ENCODE data around the gene KIRREL3.

The KIRREL3 gene

DNA sequence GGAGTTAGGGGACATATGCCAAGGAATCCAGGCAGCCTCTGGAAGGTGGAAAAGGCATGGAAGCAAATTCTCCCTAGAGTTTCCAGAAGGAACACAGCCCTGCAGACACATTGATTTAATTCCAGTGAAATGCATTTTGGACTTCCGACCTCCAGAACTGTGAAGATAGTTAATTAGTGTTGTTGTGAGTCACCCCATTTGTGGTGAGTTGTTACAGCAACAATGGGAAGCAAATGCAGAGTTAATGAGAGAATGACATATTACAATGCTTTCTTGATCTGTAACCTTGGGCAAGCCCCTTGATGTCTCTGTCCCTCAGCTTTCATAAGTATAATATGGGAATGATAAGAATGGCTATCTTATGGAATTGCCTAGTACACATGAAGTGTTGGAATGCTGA, 178.7 kb downstream of the KIRREL3 start:
- no peak for DNase-seq

DNA sequence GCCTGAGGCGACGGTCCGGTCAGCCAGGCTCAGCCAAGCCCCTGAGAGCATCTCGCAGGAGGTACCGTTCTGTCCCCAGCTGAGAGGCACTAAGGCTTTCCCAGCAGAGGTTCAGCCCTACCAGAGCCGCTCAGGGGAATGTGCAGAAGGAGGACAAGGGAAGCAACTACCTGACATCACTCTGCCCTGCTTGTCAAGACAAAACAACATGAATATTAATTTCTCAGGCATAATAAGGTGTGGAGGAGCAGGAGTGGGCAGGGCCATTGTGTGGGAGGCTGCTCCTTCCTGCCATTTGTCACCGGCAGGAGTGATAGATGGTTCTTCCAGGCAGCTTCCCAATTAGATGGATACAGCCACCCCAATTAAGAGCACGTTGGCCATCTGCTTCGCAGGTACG, 181.4 kb downstream of the KIRREL3 start:
- DNase-seq = no peak

DNA sequence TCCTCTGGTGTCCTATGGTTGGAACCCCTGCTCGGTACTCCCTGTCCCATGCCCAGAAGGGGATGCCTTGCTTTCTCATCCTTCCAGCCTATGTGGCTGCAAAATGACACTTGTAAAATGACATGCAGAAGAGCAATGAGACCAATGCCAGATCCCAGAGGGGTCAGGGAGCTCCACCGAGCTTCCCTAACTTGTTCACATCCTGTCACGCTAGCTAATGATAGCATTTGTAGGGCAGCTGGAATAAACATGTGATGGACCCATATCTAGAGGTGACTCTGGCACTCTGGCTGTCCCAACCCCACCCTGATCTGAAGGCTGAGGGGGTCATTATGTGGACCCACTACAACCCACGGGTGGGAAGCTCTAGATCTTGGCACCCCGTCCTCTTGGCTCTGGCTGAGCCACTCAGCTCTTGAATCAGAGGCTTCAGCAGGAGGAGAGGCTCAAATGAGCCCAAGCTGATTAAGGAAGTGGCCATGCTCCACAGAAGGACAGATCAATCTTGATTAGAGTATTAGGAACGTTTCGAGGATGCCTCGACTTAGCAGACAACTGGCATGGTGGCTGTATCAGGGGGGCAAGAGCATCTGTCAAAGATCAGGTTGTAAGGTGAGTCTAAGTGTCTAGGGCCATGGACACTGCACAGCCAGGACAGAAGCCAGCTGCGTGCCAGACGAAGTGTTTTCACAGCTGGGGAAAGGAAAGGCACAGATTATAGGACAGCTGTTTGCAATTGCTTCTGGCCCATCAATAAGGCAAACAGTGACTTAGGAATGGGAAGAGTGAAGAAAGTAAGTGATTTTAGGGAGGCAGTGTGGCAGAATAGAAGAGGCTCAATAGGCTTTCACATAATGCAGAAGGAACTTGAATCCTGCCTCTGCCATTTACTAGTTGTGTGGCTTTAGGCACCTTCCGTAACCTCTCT, 182.8 kb downstream of the KIRREL3 start:
- DNase-seq = no peak

DNA sequence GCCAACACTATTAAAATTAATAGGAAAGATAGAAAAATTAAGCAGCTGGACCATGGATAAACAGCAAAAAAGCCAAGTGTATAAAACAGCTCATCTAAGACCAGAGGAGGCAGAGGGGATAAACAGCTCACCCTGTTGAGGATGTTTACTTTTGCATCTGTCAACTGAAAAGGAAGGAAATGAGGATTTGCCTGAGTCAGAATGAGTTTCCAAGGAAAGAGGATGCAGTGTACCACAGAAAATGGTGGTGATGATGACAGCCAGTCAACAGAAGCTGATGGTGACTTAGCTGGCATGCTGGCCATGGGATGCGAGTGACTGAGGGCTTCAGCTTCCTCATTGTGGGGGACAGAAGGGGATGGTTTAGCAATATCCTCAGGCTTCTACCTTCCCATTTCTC, 183.5 kb downstream of the KIRREL3 start:
- DNase-seq = no peak

DNA sequence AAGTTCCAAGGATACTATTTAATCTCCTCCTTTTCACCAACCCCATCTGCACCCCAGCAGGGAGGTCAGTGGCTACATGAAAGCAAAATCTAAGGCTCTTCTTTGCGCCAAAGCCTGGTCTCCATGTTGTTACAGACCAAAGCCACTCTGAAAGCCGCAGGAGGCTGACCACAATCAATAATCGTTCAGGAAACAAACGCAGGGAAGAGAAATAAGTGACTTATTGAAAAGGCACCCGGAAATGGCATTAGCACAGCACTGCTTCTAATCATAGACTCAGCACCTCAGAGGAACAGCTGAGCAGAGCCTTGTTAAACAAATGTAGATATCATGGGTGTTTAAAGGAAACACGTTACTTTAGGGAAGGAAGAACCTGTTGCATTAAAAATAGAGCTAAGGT, 183.9 kb downstream of the KIRREL3 start:
- no peak for DNase-seq

DNA sequence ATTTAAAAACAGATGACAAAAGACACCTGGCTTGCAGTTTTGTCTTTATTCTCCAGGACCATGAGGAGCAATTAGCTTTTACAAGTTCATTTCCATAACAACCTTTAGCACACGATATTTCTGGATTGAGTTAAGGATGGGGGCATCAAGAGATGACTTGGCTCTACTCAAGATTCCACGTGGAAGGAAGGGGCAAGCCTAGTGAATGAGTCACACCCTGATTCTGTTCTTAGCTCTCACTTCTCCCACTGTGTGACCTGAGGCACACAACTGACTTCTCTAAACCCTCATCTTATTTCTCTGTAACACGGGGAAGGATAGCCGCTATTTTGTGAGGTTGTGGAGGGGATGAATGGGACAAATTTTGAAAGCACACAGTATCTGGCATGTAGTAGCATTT, 185.5 kb downstream of the KIRREL3 start:
- DNase-seq = no peak

DNA sequence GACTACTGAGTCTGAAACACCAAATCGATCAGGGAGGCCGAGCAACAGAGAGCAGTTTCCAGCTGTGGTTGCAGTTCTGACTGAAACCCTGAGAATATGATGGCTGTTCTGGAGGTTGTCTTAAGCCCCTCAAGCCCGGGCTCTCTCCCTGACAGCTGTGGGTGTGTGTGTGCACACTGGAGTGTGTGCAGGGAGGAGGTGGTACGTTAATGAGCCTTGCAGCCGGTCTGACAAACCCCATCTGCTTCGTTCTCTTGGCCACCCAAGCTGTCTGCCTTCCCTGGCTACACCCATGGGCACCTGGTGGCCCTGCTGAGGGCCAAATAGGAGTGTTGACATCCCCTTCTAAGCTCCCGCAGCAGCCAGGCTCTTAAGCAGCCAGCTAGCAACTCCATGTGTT, 189.8 kb downstream of the KIRREL3 start:
- DNase-seq = no peak

DNA sequence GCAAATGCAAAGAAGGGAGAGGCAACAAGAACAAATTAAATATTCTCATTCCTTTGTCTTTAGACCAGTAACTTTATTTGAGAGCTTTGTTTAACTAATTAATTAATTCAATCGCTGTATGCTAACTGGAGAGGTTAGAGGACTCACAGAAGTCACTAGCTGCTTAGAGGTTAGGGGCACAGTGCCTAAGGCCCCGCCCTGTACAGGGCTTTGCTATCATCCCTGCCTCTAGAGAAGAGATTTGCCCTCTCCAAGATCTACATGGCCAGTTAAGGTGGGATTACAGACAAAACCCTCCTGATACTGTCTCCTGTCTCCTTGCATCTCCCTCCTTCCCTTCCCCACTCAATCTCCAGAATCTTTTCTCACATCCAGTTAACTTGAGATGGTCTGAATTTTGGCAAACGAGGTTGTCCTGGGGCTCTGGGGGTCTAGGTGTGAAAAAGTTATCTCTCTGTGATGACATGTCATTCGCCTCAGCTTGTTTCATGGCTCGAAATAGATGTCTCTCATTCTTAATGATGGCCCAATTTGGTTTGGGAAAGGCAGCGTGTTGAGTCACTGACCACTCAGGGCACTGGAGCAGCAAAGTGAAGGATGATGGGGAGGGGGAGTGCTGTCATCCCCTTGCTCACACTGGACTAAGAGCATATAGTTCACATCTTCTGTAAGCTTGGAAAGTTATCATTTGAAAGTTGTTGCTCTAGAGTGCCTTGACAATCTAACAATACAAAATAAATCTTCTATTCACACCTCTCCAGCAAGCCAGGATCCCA, 190.9 kb downstream of the KIRREL3 start:
- DNase-seq = no peak

DNA sequence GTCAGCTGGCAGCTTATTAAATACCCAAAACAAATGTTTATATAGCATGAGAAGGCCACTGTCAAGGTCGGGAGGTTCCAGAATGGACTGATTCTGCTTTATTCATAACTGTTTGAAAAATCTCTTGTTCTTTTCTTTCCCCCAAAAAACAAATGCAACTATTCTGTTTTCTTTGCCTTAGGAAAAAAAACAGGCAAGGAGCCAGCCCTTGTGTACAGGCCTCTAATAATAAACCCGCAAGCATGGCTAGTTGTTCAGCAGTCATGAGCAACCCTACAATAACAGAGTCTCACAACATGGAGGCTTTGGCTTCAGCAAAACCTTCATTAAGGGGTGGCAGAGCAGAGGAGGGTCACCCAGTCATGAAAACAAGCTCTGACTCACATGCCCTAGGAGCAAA, 191.7 kb downstream of the KIRREL3 start:
- no peak for DNase-seq

DNA sequence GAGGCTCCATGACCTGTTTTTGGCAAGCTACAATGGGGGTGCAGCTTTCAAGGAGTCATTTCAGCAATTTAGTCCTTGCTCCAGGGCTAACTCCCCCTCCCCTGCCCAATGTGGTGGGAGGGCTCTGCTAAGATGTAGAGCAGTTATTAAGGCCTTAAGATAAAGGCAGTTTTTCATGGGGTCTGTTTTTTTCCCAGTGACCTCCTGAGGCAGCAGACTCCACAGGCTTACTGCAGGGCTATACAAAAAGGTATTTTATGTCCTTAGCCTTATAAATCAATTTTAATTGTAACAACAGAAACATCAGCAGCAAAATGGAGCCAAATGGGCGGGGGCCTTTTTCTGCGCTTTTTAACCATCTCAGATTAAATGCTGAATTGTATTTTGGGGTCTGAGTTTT, 192.3 kb downstream of the KIRREL3 start:
- no peak for DNase-seq

DNA sequence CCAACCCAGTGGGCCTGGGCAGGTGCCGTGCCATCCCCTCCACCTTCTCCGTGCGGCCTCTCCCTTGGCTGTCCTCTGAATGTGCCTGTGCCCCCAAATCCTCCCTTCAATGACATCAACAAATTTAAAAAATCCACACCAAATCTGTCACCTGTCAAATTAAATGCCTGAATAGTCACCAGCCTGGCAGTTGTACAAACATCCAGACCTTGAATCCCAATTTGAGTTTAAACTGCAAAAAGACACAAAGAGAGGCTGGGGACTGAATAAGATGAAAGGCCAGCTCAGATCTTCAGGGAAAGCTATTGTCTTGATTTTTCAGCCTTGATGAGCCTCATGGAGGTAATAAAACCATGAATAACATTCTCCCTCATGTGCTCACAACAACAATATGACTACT, 194.7 kb downstream of the KIRREL3 start:
- no peak for DNase-seq

DNA sequence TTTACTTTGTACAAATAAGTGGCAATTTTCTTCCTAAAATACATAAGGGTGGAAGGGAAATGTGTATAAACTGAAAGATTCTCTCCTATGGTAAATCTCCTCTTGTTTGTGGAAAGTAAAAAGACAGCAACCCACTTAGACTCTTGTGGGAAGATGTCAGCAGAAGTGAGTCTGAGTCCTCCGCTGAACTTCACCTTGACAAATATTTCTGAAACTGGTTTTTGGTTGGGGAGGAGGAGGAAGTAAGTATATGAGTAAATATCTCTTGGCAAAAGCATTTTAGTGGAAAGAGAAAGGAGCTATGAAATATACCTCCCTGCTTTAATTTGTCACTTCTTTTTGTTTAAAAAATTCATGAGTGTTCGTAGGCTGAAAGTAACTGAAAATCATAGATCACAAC, 196.2 kb downstream of the KIRREL3 start:
- no peak for DNase-seq

DNA sequence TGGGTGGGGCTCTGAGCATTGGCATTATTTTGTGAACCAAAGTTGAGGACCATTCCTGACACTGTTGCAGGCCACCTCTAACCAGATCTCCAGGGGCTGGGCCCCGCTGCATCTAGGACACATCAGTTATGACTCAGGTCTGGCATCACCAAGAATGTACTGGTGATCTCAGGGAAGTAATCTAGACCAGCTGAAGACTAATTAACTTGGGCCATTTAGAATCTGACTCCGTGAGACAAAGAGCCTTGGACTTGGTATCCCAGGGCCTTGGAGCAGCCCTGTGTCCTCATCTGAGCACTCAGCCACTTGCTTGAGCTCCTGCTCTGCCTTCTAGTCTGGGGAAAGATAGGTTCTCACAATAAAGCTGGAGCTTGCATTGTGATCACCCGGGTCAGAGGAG, 200.6 kb downstream of the KIRREL3 start:
- DNase-seq = no peak

DNA sequence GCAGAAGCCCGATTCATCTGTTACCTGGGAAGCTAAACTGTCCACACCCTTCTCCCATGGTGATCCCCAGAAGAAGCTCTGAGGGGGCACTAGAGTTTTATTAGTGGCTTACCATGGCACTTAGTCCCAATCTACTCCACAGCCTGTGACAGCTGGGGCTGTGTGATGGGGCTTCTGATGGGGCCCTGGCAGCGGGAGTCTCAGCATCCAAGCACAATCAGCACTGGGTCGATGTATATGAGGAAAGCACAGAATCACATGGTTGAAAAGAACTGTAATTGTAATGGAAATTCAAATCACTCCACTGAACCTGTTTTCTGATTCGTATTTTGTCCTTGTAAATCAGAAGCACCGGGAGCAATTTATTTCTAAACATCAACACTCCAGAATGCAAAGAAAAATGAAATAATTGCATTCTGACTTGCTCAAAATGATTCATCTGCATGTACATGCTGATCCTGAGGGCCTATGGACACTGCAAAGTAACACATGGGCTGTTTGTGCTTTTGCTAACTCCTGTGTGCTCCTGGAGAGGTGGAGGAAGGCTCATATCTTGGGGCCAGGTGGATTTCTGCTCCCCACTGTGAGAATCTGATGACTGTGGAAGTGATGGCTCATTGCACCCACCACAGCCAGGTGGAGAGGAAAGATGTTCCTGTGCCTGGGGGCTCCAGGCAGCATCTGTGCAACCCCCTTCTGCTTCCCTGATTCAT, 203.0 kb downstream of the KIRREL3 start:
- DNase-seq = no peak

DNA sequence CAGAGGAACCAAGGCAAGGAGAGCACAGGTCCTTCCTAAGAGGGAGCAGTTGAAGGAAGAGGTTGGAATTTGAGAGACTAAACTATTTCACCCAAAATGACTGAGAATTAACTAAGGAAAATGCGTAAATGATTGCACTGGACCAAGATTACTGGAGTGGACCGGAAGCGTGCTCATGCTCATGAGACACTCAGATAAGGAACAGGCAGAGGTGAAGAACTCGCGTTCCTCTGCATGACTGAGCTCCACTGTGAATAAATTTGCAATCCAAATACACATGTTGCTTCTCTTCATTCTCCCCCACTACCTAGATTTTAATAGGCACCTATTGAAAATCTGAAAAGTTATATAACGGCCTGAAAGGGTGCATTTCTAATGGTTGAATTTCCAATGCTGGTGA, 207.0 kb downstream of the KIRREL3 start:
- no peak for DNase-seq

DNA sequence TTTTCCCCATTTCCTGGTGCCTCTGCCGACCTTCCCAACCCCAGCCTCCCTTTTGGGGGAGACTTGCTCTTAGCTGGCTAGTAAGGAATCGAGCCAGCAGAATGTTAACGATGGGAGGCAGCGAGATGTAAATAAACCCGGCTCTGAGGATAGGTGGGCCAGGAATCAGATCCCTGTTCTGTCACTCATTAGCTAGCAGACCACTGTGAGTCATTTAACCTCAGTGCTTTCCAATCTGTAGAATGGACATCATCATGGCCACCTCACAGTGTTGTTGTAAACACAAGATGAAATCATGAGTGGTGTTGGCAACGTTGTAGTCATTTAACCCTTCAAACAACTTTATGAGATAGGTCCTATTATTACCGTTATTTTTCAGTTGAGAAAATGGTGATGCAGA, 208.6 kb downstream of the KIRREL3 start:
- DNase-seq = no peak

DNA sequence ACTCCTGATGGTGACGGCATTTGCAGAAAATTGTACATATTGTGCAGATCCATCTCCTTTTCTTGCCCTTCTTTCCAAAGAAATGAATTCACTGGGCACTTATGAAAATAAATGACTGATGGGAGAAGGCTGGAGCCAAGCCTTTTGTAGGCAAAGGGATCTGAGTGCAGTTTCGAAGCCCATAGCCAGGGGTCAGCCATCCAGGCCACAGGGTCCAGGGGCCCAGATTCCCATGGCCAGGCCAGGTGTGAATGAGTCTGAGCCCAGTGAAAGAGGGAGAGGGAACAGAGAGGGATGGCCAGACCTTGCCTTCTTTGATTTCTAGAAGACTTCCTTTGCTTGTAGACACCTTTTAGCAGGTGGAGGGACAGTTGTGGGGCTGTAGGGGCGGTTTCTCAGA, 209.1 kb downstream of the KIRREL3 start:
- no peak for DNase-seq

DNA sequence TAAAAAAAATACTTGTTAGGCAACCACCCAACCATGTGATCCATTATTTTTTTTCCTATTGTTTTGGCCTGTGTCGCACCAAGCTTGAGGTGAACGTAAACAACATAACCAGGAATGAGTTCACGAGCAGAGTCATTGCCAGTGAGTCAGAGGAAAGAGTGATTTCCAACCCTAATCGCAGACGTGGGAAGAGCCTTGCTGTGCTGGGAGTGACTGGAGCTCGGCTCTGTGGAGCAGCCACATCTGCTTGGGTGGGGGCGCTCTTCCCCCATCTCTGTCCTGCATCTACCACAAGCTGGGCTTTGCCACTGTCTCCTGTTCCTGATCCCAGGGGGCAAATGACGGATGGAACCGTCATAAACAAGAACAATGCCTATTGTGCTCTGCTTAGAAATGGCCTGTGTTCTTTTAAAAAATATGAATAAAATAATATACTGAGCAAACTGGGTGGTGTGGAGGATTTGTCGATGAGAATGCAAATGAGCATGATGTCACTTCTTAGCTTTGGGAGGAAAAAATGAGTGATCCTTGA, 210.0 kb downstream of the KIRREL3 start:
- DNase-seq = no peak

DNA sequence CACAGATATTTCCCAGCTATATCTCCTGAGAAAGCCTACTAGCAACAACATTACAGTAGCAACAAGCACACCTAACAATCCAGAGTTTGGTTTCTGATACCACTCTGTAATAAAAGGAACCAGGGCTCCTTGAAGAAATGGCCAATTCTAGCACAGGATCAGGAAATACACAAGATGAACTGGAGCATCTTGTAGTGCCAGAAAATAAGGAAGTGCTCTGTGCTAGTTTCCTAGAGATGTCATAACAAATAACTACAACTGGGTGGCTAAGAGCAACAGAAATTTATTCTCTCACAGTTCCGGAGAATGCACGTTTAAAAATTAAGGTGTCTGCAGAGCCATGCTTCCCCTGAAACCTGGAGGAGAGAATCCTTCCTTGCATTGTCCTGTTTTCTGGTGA, 217.8 kb downstream of the KIRREL3 start:
- DNase-seq = no peak

DNA sequence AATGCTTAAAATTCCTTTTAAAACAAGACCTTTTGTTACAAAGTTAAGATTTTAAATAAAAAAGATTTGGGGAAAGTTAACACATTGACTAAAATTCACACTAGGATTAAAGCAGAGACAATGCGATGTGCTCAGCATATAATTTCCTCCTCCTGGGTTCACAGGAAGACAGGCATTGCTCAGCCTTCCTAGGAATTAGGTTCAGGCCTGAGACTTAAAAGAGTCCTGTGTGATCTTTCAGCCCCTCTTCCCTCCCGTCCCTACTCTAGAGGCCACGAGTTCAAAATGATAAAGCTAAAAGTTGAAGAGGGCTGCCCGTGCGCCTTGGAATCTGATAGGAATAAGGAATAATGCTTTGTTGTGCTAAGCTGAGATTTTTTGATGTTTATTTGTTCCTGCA, 218.6 kb downstream of the KIRREL3 start:
- DNase-seq = no peak

DNA sequence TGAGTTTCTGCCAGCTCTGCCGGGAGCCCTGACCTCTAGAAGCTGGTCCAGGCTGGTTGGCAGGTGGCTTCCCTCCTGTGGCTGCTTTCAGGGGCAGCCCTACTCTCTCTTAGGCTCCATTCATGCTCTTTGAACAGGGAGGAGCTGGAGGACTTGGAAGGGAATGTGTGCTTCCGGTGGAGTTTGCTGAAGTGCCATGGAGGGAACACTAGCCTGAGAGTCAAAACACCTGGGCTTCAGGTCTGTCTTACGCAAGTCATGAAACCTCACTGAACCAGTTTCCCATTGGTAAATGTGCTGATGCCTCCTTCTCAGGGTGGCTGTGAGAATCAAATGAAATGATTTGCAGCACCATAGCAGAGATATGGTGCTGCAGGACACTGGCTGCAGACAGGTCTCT, 224.5 kb downstream of the KIRREL3 start:
- no peak for DNase-seq

DNA sequence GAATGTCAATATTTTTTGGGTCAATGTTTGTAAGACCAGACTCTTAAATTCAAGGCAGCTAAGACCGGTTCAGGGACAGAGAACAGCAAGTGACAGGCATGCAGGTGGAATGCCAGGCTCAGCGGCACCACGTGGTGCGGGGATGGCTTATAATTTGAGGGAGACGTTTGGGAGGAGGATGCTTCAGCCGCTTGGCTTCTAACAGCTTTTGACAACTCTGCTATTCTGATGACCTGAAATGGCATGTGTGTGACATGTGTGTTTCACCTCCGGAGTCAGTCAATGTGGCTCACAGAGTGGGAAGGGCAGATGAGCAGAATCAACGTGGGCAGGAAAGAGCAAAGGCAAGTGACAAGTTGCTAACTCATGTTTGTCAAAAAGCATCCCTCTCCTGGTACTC, 228.3 kb downstream of the KIRREL3 start:
- no peak for DNase-seq

DNA sequence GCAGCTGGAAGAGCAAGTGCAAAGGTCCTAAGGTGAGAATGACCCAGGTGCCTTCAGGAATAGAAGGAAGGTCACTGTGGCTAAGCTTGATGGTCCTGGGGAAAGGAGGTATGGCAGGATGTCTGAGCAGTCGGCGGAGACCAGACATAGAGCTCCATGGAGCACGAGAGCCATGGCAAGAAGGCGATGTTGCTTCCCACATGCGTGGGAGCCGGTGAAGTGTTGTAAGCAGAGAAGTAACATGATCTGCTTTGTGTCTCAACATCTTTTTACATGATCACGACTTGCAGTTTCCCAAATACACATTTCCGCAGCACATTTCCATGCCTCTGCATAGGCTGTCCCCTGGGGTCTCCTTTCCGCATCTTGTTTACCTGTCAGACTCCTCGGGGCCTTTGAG, 231.9 kb downstream of the KIRREL3 start:
- DNase-seq = no peak
